RWPE2 (cell line): ENCODE measurements around the gene BPIFA2.
A peak's percentile ranks its signal among the peaks of the same experiment; 100 is the strongest.

Source experiments
- ATAC-seq: fragments of 200-7000 bp; cut with Tn5 transposase; 3 replicates; pipeline ENCODE4 v1.9.1; 2021; ENCODE audit warnings: low read depth
- DNase-seq: peaks from one replicate; pipeline ENCODE4 v3.0.0-alpha.2; 2020; ENCODE audit warnings: low spot score
- H3K27ac ChIP-seq: fragments of 450-650 bp; 2 replicates; pipeline ENCODE4 v1.5.1; 2017; ENCODE audit warnings: mild to moderate bottlenecking; ENCODE audit not compliant: poor library complexity, severe bottlenecking
- H3K27me3 ChIP-seq: fragments of 250-450 bp; sonication (Bioruptor Pico); 2 replicates; pipeline ENCODE4 v1.5.1; 2021; ENCODE audit warnings: mild to moderate bottlenecking, moderate library complexity; ENCODE audit not compliant: insufficient read depth, poor library complexity, severe bottlenecking
- H3K36me3 ChIP-seq: fragments of 250-450 bp; sonication (Bioruptor Pico); 2 replicates; pipeline ENCODE4 v1.5.1; 2020; ENCODE audit warnings: low read depth, mild to moderate bottlenecking, moderate library complexity
- H3K4me1 ChIP-seq: fragments of 250-450 bp; sonication (Bioruptor Pico); 2 replicates; pipeline ENCODE4 v1.5.1; 2021; ENCODE audit warnings: mild to moderate bottlenecking, moderate library complexity; ENCODE audit not compliant: insufficient read depth, poor library complexity, severe bottlenecking
- H3K4me3 ChIP-seq: fragments of 250-450 bp; sonication (Bioruptor Pico); 2 replicates; pipeline ENCODE4 v1.5.1; 2021; ENCODE audit warnings: mild to moderate bottlenecking, moderate library complexity; ENCODE audit not compliant: severe bottlenecking
- H3K9me3 ChIP-seq: fragments of 250-450 bp; sonication (Bioruptor Pico); 2 replicates; pipeline ENCODE4 v1.5.1; 2021; ENCODE audit warnings: mild to moderate bottlenecking, moderate library complexity; ENCODE audit not compliant: severe bottlenecking
- CTCF ChIP-seq: fragments of 450-650 bp; IDR thresholded peaks from one replicate; pipeline ENCODE4 v1.5.1; 2017; ENCODE audit warnings: mild to moderate bottlenecking, moderate library complexity; ENCODE audit not compliant: poor library complexity, severe bottlenecking

Gene BPIFA2

DNA sequence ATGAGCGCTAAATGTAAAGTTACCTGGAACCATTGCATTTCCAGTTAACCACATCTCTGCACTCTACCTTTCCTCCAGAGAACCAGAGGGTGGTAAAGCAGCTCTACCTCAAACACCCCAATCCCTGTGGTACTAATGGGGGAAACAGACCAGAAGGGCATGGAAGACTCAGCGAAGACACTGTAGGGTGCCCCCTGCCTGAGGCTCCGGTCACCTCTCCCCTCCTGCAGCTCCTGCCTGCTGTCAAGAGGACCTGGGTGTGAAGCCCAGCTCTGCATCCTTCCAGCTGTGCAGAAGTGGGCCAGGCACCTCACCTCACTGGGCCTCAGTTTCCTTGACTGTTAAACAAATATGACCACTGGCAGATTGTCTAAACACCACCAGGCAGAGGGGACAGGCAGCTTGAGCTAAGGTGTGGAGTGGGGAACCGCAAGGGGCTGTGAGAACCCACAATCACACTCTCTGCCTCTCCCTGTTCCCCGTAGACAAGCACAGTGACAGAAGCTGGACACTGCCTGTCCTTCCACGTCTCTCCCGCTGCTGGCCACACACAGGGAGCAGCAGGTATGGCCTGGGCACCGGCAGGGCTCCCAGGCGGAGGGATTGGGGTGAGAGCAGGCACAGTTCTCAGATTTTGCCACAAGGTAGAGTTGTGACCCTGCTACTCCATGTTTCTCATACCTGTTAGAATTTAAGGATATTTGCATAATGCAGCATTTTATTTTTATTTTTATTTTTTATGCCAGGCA, 9.1 kb upstream of the BPIFA2 start:
- ATAC-seq (no peak), DNase-seq (peak; percentile 67)
- Histone ChIP-seq H3K4me3 (no peak overlapping the region), H3K9me3 (no peaks in the 10 kb centered on the region), H3K4me1 (no peaks in the 10 kb centered on the region), H3K27ac (no peak overlapping the region), H3K27me3 (peaks cover 23% of the 10 kb centered on the region), H3K36me3 (no peaks in the 10 kb centered on the region)
- no peak for TF ChIP-seq CTCF

GRCh38 chr20:33159713-33160112, 8.2 kb upstream of the BPIFA2 start:
- Histone ChIP-seq H3K9me3 (no peaks in the 10 kb centered on the region), H3K27ac (no peak overlapping the region), H3K4me1 (no peaks in the 10 kb centered on the region), H3K36me3 (no peaks in the 10 kb centered on the region), H3K4me3 (no peak overlapping the region), H3K27me3 (peaks cover 19% of the 10 kb centered on the region)
- no peak for TF ChIP-seq CTCF
- ATAC-seq (no peak), DNase-seq (peak; percentile 69)

GRCh38 chr20:33160681-33161080, 7.3 kb upstream of the BPIFA2 start:
- Histone ChIP-seq H3K27ac (no peak overlapping the region), H3K4me1 (no peaks in the 10 kb centered on the region), H3K9me3 (no peaks in the 10 kb centered on the region), H3K36me3 (no peaks in the 10 kb centered on the region), H3K27me3 (peaks cover 14% of the 10 kb centered on the region), H3K4me3 (no peak overlapping the region)
- ATAC-seq (no peak), DNase-seq (peak; percentile 58)
- no peak for TF ChIP-seq CTCF

DNA sequence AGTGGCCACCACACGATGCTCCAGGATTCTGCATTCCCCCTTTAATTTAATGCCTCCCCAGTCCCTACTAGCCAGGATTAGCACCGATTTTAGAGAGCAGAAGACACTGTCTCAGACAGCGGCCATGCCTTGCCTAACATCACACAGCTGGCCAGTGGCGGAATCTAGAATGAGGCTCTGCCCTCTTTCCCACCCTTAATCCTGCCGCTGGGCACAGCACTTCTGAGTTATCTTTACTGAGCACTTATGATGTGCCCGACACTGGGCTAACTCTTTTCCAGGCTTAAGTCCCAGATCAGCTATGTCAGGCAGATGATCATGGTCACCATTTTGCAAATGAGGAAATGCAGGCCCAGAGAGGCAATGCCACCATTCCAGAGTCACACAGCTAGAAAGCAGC, 5.6 kb upstream of the BPIFA2 start:
- TF ChIP-seq CTCF: no peak
- ATAC-seq: no peak
- Histone ChIP-seq H3K36me3 (no peaks in the 10 kb centered on the region), H3K27me3 (peaks cover 3% of the 10 kb centered on the region), H3K9me3 (no peaks in the 10 kb centered on the region), H3K27ac (no peak overlapping the region), H3K4me1 (no peaks in the 10 kb centered on the region), H3K4me3 (no peak overlapping the region)
- peak; percentile 45 for DNase-seq

- no peaks in the 10 kb centered on the region for H3K36me3 ChIP-seq
- no peak overlapping the region for H3K27ac ChIP-seq
- ATAC-seq: no peak
- TF ChIP-seq CTCF: no peak
- no peaks in the 10 kb centered on the region for H3K9me3 ChIP-seq
- peak; percentile 73 for DNase-seq
- H3K4me3 ChIP-seq: no peak overlapping the region
- no peaks in the 10 kb centered on the region for H3K27me3 ChIP-seq
- H3K4me1 ChIP-seq: no peaks in the 10 kb centered on the region
These were observed 5.2 kb upstream of the BPIFA2 start for GRCh38 chr20:33162753-33163152.
